Cardiac muscle cell (in vitro differentiated cells and primary cell): Measurements from ENCODE around the gene SSU72. TPM values are rescaled to one million over a fixed set of nuclear protein-coding genes. Genes with fewer than 3 reads are reported as not detected.

ENCODE experiments used
- DNase-seq, 2 donors: peaks; one replicate each; pipeline versions ENCODE4 v3.0.0 to v3.0.0-alpha.2; 2010 to 2017; ENCODE audit warnings: low read depth in 1 of 2, low spot score in 1 of 2
- H3K27ac ChIP-seq: fragments of 200-600 bp; sonication (generic); 2 replicates; pipeline ENCODE4 v1.5.1; 2016
- H3K27me3 ChIP-seq: fragments of 200-600 bp; sonication (generic); 2 replicates; pipeline ENCODE4 v1.6.0; 2016; ENCODE audit warnings: control low read depth
- H3K36me3 ChIP-seq: fragments of 200-600 bp; sonication (generic); 2 replicates; pipeline ENCODE4 v1.5.1; 2016; ENCODE audit warnings: control low read depth
- H3K4me1 ChIP-seq: fragments of 200-600 bp; sonication (generic); 2 replicates; pipeline ENCODE4 v1.8.1; 2017; ENCODE audit warnings: low read depth, mild to moderate bottlenecking, mixed run types
- H3K4me3 ChIP-seq: fragments of 200-600 bp; sonication (generic); 2 replicates; pipeline ENCODE4 v1.5.1; 2016; ENCODE audit warnings: mild to moderate bottlenecking
- H3K9me3 ChIP-seq: fragments of 200-600 bp; sonication (generic); 2 replicates; pipeline ENCODE4 v1.5.1; 2017; ENCODE audit warnings: low read depth, mild to moderate bottlenecking, control low read depth
- polyA plus RNA-seq: library from polyadenylated mRNA; unstranded; fragments of >200 nt; fragmentation: Nextera tagmentation; extraction: Ambion mirVana; gene quantifications from 2 replicates; pipeline ENCODE4 v1.2.1, GENCODE V29; 2016
- total RNA-seq: library from RNA; depleted of rRNA; stranded (reverse); fragments of >200 nt; gene quantifications from 2 replicates; pipeline ENCODE4 v1.2.3, GENCODE V29; 2016
- TF ChIP-seq, protein P1 (sequence below): IDR thresholded peaks from 2 replicates; pipeline ENCODE4 v1.5.1; 2012; ENCODE audit warnings: low read depth, mild to moderate bottlenecking, low read length

Gene SSU72
- total and polyA plus RNA-seq, 2 experiments from 2014 or later: 97.3 to 202 TPM

DNA sequence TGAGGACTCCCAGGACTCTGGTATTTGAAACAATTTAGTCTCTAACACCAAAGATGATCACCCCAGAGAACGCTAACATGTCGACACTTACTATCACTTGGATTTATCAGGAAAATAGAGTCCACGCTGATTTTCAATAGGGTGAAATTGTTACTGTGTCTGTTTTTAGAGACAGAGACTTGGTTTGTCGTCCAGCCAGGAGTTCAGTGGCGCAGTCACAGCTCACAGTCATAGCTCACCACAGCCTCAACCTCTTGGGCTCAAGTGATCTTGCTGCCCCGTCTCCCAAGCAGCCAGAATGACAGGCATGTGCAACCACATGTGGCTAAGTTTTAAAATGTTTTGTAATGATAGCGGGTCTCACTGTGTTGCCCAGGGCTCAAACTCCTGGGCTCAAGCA lies 5.3 kb downstream of the SSU72 start:
- Histone ChIP-seq H3K4me1 (peaks cover 4% of the 10 kb centered on the region), H3K9me3 (no peaks in the 10 kb centered on the region), H3K27ac (no peak overlapping the region), H3K27me3 (no peaks in the 10 kb centered on the region), H3K4me3 (no peak overlapping the region), H3K36me3 (peaks cover 4% of the 10 kb centered on the region)
- DNase-seq: no peak
- TF ChIP-seq, protein P1, sequence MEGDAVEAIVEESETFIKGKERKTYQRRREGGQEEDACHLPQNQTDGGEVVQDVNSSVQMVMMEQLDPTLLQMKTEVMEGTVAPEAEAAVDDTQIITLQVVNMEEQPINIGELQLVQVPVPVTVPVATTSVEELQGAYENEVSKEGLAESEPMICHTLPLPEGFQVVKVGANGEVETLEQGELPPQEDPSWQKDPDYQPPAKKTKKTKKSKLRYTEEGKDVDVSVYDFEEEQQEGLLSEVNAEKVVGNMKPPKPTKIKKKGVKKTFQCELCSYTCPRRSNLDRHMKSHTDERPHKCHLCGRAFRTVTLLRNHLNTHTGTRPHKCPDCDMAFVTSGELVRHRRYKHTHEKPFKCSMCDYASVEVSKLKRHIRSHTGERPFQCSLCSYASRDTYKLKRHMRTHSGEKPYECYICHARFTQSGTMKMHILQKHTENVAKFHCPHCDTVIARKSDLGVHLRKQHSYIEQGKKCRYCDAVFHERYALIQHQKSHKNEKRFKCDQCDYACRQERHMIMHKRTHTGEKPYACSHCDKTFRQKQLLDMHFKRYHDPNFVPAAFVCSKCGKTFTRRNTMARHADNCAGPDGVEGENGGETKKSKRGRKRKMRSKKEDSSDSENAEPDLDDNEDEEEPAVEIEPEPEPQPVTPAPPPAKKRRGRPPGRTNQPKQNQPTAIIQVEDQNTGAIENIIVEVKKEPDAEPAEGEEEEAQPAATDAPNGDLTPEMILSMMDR: no peak

DNA sequence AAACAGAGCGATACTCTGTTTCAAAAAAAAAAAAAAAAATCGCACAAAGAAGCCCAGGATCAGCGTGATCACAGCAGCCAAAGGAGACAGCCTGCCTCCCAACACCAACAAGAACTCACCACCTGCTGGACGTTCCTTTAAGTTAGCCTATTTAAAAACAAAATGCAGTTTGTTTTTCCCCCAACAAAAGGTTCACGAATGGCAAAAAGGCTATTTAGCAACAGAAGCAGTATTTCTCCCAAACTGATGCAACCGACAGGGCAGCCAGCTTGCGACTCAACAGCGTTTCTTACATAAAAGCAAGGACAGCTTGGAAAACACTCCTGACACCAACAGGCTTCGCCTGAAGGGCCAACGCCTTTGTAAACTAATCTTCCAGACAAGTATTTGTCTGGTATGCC lies 6.8 kb downstream of the SSU72 start:
- no peak for DNase-seq
- H3K36me3 ChIP-seq: peaks cover 16% of the 10 kb centered on the region
- no peaks in the 10 kb centered on the region for H3K9me3 ChIP-seq

DNA sequence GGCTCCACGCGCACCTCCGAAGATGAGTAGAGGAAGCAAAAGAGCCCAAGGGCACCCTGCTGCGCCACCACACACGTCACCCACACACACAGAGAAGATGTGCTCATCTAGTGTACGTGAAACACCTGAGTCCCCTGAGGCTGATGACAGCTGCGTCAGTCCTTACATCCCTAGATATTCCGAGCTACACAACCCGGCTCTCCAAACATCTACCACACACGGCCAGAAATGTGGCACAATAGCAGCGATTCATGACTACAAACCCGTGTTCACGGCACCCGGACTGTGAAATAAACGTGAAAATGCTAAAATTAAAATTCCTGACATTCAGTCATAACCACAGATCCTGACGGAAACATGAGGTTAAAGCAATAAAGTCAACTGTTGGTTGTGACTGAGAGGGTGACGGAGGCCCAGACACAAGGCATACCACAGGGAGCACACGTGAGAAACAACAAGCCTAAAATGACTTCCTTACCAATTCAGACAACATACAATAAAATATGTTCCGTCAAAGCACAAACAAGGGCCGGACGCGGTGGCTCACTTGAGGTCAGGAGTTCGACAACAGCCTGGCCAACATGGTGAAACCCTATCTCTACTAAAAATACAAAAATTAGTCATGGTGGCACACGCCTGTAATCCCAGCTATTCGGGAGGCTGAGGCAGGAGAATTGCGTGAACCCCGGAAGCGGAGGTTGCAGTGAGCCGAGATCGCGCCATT lies 7.3 kb downstream of the SSU72 start:
- DNase-seq: no peak
- Histone ChIP-seq H3K9me3 (no peaks in the 10 kb centered on the region), H3K4me1 (no peaks in the 10 kb centered on the region), H3K27ac (peak overlapping the region; percentile 27), H3K27me3 (no peaks in the 10 kb centered on the region), H3K36me3 (peaks cover 21% of the 10 kb centered on the region), H3K4me3 (no peak overlapping the region)
- TF ChIP-seq, protein P1: no peak

More for the DNA sequence above, 6.8 kb downstream of the SSU72 start:
- no peaks in the 10 kb centered on the region for H3K27me3 ChIP-seq
- no peak overlapping the region for H3K4me3 ChIP-seq
- no peak overlapping the region for H3K27ac ChIP-seq
- TF ChIP-seq, protein P1: no peak
- H3K4me1 ChIP-seq: no peaks in the 10 kb centered on the region

DNA sequence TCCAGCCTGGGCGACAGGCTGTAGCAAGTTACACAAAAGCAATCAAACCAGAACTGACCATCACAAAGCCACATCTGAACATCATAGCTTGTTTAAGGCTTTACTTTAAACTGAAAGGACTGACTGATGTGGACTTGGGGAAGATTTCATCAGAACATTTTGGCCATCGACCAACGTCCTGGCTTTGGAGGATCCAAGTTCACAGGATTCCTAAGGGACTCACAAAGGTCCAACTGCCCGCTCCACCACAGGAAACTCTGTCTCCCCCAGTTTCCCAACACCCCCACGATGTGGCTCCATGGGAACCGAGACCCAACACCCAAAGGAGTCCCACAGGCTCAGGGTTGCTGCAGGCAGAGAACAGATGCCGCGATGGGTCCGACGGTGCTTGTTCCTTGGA lies 9.3 kb downstream of the SSU72 start:
- peak in 1 of 2 donors; percentile 39 for DNase-seq
- no peaks in the 10 kb centered on the region for H3K27me3 ChIP-seq
- TF ChIP-seq, protein P1: no peak
- peaks cover 30% of the 10 kb centered on the region for H3K36me3 ChIP-seq
- H3K27ac ChIP-seq: no peak overlapping the region
- H3K4me3 ChIP-seq: no peak overlapping the region
- H3K4me1 ChIP-seq: no peaks in the 10 kb centered on the region
- H3K9me3 ChIP-seq: no peaks in the 10 kb centered on the region

DNA sequence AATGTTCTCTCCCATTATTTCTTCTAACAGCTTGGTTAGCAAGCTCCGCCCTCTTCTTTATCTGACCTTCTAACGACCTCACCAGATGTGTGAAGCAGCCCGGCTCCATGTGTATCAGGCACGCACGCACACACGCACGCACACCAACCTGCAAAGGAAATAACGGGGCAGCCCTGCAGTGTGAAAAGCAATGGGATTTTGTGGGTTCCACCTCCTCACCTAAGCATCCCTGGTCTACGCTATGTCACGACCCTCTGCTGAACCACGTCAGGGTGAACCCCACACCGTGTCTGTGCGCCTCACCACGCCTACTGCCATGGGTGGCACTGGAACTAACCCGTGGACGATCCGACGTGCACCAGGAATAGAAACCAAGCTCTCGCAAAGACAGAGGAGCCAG lies 10.4 kb downstream of the SSU72 start:
- Histone ChIP-seq H3K4me3 (no peak overlapping the region), H3K27me3 (no peaks in the 10 kb centered on the region), H3K36me3 (peaks cover 30% of the 10 kb centered on the region), H3K9me3 (no peaks in the 10 kb centered on the region), H3K27ac (no peak overlapping the region), H3K4me1 (no peaks in the 10 kb centered on the region)
- DNase-seq: no peak
- TF ChIP-seq, protein P1: no peak
